GM12874 (cell line): ENCODE measurements around the gene LEF1.

Experiments used
- TF ChIP-seq, protein P1 (sequence below): IDR thresholded peaks from 2 replicates; pipeline ENCODE4 v1.5.1; 2011; ENCODE audit warnings: low read depth, mild to moderate bottlenecking, control low read depth, low read length, moderate library complexity; ENCODE audit not compliant: insufficient read depth

Gene LEF1

DNA sequence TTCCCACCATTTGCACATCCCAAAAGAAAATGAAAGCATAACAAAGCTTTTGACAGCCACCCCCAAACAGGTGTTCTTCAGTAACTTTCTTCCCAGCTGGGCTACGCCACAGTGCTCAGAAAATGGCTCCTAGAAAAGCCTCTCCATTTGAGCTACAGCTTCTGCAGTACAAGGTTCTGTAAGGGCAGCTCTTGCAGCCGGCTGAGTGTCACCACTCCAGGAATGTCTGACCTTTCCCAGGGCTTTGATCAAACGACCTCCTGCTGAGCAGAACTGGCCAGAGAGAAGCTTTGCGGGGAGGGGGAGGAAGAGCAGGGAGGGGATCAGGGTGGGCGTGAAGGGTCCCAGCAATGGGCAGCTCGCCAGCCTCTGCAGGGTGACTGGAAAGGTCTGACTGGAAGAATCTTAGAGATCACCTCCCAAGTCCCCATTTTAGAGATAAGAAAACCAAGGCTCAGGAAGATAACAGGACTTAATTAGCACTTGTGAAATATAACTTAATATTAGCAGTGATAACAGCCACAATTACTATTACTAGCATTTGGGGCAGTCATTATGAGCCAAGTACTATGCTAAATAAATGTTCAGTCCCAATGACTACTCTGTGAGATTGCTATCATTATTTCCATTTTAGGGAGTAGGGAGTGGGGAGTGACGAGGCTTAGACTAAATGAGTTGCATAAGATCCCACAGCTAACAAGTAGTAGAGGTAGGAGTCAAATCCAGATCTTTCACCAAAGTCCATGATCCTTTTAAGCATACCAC lies 51.1 kb downstream of the LEF1 start:
- TF ChIP-seq, protein P1, sequence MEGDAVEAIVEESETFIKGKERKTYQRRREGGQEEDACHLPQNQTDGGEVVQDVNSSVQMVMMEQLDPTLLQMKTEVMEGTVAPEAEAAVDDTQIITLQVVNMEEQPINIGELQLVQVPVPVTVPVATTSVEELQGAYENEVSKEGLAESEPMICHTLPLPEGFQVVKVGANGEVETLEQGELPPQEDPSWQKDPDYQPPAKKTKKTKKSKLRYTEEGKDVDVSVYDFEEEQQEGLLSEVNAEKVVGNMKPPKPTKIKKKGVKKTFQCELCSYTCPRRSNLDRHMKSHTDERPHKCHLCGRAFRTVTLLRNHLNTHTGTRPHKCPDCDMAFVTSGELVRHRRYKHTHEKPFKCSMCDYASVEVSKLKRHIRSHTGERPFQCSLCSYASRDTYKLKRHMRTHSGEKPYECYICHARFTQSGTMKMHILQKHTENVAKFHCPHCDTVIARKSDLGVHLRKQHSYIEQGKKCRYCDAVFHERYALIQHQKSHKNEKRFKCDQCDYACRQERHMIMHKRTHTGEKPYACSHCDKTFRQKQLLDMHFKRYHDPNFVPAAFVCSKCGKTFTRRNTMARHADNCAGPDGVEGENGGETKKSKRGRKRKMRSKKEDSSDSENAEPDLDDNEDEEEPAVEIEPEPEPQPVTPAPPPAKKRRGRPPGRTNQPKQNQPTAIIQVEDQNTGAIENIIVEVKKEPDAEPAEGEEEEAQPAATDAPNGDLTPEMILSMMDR, result no peak

DNA sequence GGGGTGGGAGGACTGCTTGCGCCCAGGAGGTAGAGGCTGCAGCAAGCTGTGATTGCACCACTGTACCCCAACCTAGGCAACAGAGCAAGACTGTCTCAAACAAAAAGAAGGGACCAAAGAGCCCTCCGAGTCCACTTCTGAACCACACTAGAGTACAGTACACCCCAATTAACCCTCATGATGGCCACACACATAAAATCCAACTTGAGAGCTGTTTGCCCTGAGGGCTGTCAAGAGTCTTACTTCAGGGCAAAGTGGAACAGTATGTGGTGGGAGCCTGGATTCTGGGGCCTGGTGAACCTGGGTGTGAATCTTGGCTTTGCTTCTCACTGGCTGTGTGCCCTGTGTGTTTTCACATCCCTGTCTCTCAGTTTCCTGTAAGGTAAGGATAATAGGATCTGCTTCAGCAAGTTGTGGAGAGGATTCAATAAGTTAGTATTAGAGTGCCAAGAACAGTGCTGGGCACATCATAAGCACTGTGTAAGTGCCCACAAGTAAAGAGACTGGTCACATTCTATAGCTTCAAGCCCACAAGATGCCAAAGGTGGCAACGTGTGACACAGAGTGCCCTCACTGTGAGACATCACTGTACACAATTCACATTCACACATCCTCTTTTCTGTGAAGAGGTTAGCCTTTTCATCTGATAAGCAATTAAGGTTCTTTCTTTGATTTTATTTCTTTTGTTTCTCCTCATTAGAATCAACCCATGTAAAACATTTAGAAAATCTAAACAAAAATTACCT lies 52.1 kb downstream of the LEF1 start:
- TF ChIP-seq, protein P1, result no peak

DNA sequence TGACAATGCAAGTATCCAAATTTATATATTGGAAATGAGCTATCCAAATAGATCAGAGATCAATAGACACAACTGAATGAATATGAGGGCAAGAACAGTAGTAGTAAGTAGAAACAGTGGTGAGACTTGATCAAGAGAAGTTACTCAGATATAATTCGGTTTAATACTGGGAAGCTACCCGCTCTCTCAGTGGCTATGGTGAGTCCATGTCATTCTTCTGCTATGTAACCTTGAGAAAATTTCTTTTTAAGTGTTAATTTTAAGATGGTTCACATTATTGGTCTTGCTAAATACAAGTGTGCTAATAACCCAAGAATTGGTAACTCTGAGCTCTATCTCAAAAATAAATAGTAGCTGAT lies 53.6 kb downstream of the LEF1 start:
- TF ChIP-seq, protein P1, result no peak

DNA sequence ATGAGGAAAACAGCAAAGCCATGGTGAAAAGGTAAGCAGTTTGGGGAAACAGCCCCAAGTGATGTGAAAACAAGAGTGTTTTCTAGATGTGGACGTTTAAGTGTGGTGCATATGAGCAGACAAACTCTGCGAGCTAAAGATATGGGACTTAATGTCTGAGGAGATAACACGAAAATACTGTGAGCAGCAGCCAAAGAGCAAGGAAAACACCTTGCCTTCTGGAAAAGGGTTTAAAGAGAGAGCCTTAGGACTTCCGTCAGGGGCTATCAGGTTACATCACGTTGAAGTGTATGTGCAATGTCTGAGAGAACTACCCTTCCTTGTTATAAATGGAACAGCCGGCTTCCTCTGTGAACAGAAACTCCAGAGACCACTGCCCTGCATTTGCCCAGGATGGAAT lies 54.2 kb downstream of the LEF1 start:
- TF ChIP-seq, protein P1, result no peak

DNA sequence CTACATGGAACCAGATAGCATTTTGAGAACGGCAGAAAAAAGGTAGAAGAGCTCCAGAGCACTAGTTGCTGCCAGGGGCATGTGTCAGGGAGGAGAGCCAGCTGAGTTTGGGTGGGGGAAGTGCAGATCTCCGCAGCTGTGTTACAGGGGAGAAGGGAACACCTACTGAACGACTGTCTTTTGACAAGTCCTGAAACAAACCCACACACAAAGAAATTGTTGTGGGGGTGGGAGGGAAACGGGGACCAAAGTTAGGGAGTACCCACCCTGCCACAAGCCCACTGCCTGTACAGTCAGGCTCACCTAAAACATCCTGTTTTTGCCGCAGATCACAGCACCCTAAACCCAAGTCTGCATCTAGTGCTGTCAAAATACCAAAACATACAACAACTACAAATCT lies 55.5 kb downstream of the LEF1 start:
- TF ChIP-seq, protein P1, result no peak

DNA sequence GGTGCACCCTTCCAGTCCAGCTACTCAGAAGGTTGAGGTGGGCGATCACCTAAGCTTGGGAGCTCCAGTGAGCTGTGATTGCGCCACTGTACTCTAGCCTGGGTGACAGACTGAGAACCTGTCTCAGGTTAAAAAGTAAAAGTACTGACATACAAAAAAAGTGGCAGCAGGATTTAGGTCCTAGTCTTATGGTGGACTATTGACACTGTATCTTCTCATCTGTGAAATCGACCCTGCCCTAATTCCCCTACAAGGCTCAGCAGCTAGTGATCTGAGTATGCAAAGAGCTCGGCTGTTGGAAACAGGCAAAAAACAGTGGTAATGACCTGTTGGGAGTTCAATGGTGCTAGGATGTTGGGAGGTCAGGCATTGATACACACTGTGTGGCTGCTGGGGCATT lies 57.0 kb downstream of the LEF1 start:
- TF ChIP-seq, protein P1, result no peak

DNA sequence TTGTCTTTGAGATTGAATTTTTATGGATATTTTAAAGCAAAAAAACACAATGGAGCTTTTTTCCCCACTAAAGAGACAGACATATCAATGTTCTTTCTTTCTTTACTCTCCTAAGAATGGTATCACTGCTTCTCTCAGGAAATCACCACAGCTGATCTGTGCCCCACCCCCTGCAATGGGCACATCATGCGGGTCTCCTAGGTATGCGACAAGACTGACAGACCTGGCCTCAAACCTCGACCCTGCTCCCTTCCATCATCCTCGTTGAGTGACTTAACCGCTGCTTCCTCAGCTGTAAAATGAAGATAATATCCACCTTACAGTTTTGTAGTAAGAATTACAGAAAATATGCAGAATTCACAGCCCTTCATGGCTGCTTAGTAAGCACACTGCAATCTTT lies 58.3 kb downstream of the LEF1 start:
- TF ChIP-seq, protein P1, result no peak
